GM21515 (cell line): ENCODE results near the gene OR1M1.
"Not testable (repeated sequence)": the region's sequence is repeated elsewhere in the genome, so short reads cannot be mapped to it uniquely, and the experiment has no call there.

Source experiments
- ATAC-seq: cut with Tn5 transposase; IDR thresholded peaks from one replicate; pipeline ENCODE4 v1.9.1; 2021; ENCODE audit not compliant: unreplicated experiment

Gene OR1M1, protein sequence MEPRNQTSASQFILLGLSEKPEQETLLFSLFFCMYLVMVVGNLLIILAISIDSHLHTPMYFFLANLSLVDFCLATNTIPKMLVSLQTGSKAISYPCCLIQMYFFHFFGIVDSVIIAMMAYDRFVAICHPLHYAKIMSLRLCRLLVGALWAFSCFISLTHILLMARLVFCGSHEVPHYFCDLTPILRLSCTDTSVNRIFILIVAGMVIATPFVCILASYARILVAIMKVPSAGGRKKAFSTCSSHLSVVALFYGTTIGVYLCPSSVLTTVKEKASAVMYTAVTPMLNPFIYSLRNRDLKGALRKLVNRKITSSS

DNA sequence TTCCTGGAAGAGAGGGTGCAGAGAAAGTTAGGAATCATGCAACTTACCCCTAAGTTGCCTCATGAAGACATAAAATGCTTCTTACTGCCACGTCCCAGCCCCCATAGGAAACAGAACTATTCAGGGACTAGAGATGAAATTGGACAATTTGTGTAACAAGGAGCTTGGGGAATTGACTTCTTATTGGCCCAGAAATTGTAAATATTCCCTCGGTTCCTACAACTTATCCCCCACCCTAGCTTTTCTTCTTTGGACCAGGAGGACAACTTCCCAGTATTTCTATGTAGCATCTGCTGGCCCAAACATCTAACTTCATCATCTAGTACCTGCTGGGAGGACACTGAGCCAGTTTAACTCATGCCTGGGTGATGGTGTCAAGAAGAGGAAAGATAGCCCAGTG lies at the start of gene OR1M1:
OR1M1 (plus strand) TSS at position 301 of the 400 bp plus-strand sequence. CDS start 6,184 bp downstream, outside the sequence.
- no peak for ATAC-seq

DNA sequence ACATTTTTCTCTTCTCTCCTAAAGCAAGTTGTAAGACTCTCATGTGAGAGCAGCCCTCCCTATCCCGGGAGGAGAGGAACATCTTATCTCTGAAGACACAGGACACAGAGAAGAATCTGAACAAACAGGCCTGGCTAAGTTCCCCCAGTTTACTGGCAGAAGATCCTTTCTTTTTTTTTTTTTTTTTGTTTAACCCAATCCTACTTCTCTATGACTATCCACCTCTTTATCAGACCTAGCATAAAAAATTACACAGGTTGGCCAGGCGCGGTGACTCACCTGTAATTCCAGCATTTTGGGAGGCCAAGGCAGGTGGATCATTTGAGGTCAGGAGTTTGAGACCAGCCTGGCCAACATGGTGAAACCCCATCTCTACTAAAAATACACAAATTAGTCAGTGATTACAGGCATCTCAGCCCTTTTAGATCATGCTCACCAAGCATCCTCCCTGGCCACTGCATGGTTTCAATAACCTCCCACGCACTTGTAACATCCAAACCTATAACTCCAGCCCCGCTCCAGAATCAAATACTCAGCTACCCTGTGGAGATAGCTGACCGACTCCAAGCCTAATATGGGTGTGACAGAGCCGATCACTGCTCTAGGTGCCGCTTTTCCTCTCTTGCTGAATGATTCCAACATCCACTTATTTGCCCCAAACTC lies 49.3 kb upstream of the OR1M1 start:
- ATAC-seq: no peak

DNA sequence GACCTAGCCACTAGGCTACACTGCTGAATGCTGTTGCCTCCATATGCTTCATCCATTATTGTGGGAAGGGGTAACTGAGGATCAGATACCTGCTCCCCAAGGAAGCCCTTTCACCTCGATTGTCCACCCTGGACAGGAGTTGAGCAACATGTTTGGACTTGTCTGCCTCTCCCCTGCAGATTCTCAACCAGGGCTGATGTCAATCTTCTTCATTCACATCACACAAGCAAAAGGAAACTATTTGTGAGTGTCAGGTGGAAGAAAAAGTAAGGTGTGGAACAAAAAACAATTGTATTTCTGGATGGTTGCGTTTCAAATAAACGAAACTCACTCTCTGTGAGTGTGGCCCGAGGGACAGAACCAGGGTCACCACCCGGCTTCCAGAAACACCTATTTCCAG lies 47.1 kb upstream of the OR1M1 start:
- ATAC-seq: no peak

DNA sequence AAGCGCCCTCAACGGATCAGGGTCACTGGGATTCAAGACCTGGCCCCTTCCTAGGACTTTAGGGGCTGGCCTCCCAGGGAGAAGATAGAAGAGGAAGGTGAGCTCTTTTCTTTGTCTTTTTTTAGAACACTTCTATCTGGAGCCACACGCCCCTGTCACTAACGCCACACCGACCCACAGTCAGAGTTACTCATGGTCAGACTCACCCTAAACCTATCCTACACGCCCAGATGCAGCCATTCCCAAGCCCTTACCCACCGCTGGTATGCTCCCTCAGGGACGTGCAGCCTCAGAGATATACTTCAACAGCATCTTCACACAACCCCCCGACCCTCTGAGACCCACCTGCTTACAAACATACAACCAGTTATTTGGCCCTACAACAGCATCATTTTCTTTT lies 46.7 kb upstream of the OR1M1 start:
- ATAC-seq: no peak

DNA sequence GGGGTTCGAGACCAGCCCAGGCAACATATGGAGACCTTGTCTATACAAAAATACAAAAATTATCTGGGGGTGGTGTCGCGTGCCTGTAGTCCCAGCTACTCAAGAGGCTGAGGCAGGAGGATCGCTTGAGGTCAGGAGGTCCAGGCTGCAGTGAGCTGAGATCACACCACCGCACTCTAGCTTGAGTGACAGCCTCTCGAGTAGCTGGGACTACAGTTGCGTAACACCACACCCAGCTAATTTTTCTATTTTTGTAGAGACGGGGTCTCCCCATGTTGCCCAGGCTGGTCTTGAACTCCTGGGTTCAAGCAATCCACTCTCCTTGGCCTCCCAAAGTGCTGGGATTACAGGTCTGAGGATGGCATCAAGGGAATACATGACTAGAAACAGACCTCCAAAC lies 45.8 kb upstream of the OR1M1 start:
- ATAC-seq: no peak

DNA sequence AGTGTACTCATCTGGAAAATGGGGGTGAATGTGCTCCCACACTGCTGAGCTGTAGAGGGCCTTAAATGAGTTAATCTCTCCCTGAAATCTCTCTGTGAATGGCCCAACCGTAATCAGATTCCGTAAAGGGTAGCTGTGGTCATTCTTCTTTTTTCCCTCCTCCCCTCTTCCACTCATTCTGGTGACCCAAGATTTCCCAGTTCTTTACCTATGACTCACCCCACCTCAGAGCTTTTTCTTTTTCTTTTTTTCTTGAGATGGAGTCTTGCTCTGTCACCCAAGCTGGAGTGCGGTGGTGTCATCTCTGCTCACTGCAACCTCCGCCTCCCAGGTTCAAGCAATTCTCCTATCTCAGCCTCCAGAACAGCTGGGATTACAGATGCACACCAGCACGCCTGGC lies 43.3 kb upstream of the OR1M1 start:
- no peak for ATAC-seq

DNA sequence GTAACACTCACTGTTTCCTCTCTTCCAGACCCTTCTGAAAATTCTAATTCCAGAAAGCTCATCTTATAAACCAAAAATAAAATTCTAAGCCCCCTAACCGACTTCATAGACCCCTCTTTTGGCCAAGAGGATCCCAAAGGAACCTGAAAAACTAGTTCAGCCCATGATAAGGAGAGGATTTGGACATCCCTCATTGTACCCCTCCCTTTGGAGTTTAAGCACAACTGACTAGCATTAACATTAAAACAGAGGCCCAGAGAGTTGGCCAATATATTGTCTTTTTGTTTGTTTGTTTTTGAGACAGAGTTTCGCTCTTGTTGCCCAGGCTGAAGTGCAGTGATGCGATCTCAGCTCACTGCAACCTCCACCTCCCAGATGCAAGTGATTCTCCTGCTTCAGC lies 42.4 kb upstream of the OR1M1 start:
- no peak for ATAC-seq

DNA sequence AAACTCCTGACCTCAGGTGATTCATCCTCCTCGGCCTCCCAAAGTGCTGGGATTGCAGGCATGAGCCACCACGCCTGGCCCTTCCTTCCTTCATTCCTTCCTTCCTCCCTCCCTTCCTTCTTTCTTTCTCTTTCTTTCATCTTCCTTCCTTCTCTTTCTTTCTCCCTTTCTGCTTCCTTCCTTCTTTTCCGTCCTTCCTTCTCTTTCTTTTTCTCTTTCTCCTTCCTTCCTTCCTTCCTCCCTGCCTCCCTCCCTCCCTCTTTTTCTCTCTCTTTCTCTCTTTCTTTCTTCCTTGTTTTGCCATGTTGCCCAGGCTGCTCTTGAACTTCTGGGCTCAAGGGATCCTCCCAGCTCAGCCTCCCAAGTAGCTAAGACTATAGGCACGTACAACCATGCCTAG lies 40.2 kb upstream of the OR1M1 start:
- no peak for ATAC-seq

DNA sequence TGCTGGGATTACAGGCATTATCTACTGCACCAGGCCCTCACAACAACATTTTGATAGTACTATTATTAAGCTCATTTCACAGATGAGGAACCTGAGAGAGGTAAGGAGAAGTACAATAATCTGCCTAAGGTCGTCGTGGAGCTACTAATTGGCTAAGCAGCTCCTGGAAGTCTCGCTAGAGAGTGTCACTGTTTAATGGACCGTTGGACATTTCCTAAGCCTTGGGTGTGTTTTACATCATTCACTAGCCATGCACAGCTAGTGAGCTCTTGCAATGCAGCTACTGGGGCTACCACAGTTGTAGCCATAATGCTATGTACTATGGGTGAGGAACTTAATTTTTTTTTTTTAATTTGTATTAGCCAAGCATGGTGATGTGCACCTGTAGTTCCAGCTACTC lies 34.0 kb upstream of the OR1M1 start:
- ATAC-seq: no peak

DNA sequence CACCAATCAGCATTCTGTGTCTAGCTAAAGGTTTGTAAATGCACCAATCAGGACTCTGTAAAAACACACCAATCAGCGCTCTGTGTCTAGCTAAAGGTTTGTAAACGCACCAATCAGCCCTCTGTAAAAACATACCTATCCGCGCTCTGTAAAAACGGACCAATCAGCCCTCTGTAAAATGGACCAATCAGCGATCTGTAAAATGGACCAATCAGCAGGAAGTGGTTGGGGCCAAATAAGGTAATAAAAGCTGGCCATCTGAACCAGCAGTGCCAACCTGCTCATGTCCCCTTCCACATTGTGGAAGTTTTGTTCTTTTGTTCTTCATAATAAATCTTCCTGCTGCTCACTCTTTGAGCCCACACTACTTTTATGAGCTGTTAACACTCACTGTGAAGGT lies 33.2 kb upstream of the OR1M1 start:
- not testable (repeated sequence) for ATAC-seq

DNA sequence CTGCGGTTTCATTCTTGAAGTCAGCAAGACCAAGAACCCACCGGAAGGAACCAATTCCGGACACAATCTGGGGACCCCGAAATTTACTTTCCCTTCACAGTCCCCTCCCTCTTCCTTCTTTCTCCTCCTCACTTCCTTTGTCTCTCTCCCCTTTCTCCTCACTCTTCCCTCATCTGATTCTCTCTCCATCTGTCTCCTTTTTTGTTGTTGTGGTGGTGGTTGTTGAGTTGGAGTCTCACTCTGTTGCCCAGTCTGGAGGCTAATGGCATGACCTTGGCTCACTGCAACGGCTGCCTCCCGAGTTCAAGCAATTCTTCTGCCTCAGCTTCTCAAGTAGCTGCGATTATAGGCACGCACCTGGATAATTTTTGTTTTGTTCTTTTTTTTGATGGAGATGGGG lies 32.7 kb upstream of the OR1M1 start:
- ATAC-seq: no peak

DNA sequence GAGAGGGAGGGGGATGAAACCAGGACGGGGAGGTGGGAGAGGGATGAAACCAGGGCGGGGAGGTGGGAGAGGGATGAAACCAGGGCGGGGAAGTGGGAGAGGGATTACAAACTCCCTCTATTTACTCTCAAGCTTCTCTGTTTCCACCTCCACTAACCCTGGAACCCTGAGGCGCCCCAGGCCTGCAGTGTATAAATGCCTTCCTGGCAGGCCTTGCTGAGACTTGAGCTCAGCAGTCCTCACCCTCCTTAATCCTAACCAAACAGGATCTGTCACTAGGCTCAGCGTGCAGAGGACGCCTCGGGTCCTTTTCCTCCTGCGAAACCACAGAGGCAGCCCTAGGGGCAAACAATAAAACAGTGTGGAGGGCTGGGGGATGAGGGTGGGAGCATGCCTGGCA lies 32.1 kb upstream of the OR1M1 start:
- no peak for ATAC-seq

DNA sequence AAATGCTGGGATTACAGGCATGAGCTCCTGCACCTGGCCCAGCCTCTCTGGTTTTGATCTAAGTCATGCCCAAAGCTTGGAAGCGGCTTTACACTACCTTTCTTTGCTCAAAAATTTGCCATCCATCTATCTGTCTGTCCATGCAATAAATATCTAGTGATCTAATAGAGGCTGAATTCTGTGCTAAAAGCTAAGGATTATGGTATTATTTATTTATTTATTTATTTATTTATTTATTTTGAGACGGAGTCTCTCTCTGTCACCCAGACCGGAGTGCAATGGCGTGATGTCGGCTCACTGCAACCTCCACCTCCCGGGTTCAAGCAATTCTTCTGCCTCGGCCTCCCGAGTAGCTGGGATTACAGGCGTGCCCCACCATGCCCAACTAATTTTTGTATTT lies 30.7 kb upstream of the OR1M1 start:
- ATAC-seq: not testable (repeated sequence)

DNA sequence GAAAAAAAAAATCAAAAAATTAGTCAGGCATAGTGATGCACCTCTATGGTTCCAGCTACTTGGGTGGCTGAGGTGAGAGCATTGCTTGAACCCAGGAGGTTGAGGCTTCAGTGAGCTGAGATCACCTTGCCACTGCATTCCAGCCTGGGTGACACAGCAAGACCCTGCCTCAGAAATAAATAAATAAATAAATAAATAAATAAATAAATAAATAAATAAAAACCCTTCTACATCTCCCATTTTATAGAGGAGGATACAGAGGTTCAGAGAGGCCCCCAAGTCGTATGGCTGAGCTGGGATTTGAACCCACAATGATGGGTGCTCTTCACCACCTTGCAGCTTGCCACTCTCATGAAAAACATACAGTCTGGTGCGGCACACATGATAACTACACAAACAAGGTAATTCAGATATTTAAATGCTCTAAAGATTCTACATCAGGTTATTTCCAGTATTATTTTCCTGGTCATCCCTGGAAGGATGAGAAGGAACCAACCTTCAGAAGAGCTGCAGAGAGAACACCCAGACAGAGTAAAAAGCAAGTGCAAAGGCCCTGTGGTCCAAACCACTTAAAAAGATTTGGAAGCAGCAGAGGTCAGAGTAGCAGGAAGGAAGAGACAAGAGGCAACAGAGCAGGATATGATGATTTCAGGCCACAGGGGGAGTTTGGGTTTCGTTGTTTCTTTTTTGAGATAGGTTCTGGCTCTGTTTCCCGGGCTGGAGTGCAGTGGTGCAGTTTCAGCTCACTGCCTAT lies 29.2 kb upstream of the OR1M1 start:
- ATAC-seq: no peak

DNA sequence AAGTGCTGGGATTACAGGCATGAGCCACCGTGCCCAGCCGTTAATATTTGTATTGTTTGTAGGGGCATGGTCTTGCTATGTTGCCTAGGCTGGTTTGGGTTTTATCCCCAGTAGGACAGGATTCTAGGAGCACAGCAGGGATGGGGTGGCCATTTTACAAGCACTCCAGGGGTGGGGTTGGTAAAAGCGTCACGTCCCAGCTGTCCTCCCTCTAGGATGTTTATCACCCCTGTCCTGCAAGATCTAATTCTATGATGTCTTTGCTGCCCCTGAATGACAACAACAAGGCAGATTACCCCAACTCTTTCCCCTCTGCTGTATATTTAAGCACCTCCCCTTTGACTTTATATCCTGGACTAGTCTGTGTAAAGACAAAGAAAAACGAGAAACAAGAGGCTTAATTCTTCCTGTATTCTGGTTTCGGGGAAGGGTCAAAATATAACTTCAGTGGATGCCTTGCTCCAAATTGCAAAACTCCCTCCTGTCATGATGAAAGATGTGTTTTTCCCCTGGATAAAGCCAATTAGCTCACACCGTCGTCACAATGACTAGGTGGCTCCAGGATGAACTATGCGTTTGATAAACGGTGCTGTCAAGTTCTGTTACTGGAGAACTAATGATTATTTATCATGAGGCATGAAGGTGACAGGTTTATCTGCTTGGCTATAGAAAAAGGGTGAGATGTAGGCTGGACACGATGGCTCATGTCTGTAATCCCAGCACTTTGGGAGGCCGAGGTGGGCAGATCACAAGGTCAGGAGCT lies 27.8 kb upstream of the OR1M1 start:
- ATAC-seq: no peak

DNA sequence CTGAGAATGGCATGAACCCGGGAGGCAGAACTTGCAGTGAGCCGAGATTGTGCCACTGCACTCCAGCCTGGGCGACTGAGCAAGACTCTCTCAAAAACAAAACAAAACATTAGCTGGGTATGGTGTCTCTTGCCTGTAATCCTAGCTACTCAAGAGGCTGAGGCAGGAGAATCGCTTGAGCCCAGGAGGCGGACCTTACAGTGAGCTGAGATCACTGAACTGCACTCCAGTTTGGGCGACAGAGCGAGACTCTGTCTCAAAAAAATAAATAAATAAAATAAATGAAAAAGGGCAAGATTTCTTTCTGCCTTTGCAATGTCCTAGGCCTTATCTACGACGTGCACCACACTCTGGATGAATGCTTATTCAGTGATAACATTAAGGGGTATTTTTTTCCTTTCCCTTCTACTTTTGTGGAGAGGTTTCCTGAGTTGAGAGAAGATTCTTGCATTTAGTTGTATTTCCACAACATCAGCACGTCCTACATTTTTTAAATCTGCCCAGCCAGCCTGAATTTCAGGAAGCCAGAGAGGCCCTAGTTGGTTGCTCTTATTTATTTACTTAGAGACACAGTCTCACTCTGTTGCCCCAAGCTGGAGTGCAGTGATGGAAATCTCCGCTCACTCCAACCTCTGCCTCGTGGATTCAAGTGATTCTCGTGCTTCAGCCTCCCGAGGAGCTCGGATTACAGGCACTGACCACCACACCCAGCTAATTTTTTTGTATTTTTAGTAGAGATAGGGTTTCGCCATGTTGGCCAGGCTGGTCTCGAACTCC lies 26.1 kb upstream of the OR1M1 start:
- no peak for ATAC-seq

DNA sequence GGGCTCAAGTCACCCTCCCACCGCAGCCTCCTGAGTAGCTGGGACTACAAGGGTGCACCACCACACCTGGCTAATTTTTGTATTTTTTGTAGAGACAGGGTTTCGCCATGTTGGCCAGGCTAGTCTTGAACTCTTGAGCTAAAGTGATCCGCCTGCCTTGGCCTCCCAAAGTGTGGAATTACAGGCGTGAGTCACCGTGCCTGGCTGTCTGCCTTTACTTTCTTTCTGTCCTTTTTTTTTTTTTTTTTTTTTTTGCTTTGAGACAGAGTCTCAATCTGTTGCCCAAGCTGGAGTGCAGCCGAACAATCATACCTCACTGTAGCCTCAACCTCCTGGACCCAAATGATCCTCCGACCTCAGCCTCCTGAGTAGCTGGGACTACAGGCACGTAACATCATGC lies 25.0 kb upstream of the OR1M1 start:
- ATAC-seq: no peak

DNA sequence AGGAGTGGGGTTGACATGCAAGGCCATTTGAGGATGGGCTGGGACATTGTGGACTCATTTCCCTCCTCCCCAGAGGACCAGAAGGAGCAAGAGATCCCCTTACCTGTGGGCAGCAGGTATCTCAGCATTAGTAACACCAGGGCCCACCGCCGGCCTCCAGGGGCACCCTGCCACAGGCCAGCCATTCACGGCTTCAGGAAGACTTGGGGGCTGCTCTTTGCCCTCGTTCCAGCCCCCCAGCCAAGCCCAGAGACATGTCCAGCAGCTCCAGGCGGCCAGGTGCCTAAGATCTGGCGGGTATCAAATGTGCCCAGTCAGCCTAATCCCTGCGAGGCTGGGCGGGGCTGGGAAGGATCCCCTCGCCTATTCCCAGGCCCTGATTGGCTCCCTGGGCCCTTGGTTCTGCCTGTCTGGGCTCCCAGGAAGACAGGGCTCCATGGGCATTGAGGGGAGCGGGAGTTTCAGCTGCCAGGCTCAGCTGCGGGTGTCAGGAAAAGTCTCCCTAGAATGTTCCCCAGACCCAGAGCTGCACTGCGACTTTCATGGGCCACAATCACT lies 21.3 kb upstream of the OR1M1 start:
- no peak for ATAC-seq

DNA sequence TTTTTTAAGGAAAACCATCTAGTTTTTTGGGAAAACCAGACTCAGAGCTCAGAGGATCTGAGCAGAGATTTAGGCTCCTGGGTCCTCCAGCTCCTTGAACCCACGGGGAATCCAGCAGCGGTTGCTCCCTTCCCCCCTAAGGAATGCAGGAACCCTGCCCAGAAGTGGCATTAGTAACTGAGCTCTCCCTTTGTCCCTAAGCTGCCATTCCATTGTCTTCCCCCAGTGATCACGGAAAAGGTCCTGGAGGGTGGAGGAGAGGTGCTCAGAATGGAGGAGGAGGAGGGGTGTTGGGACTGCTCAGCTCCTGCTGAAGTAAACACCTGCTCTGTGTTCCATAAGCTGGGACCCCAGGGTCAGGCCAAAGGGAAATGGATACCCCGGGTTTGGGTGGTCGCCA lies 16.8 kb upstream of the OR1M1 start:
- no peak for ATAC-seq

DNA sequence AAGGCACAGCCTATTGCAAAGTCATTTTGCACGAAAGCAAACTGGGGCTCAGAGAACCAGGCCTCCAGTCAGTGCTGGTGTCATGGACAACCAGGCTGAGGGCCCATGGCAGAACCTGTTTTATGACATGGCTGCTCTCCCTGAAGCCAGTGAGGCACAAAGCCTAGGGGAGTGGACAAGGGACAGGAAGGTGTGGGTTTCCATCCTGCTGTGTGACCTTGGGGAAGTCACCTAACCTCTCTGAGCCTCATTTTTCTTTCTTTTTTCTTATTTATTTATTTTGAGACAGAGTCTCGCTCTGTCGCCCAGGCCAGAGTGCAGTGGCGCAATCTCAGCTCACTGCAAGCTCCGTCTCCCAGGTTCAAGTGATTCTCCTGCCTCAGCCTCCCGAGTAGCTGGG lies 15.1 kb upstream of the OR1M1 start:
- not testable (repeated sequence) for ATAC-seq
